ENCODE data around the gene KIRREL3.

KIRREL3 gene

GRCh38 chr11:126634963-126635362, 365.6 kb downstream of the KIRREL3 start:
- H3K18ac ChIP-seq (ENCODE audit: low read length), result no peak overlapping the region
- DNase-seq, result no peak
- no peaks in the 10 kb centered on the region for H3K79me1 ChIP-seq (ENCODE audit: low read length)
- H3K23ac ChIP-seq (ENCODE audit: low read length), result no peak overlapping the region
- no peak overlapping the region for H3K56ac ChIP-seq (ENCODE audit: low read length)
- H3K79me2 ChIP-seq (ENCODE audit: control insufficient read depth, insufficient read depth, low read length), result no peaks in the 10 kb centered on the region
- H3K4me2 ChIP-seq (ENCODE audit: low read length), result no peak overlapping the region
- no peak overlapping the region for H2BK15ac ChIP-seq (replicated peaks; ENCODE audit: low read depth)
- WGBS (ENCODE audit: extremely low coverage, insufficient coverage, low lambda C conversion rate), result no CpG with 5 or more reads among the region's 2 CpGs
- H3K36me3 ChIP-seq (ENCODE audit: control insufficient read depth, insufficient read depth, low read length), result no peaks in the 10 kb centered on the region
- no peak overlapping the region for H4K8ac ChIP-seq (ENCODE audit: low read depth, low read length)
- no peak overlapping the region for H2BK5ac ChIP-seq (ENCODE audit: low read length)
- no peak overlapping the region for H3K4me3 ChIP-seq (ENCODE audit: low read length)
- H3K4ac ChIP-seq (ENCODE audit: low read depth, low read length), result no peak overlapping the region
- H3K9ac ChIP-seq (ENCODE audit: low read length), result no peak overlapping the region
- no peak overlapping the region for H2BK120ac ChIP-seq (ENCODE audit: low read depth, low read length)
- H3K27ac ChIP-seq (ENCODE audit: low read depth, low read length), result no peak overlapping the region
- H2AK5ac ChIP-seq (ENCODE audit: low read length), result no peak overlapping the region
- H4K5ac ChIP-seq (ENCODE audit: low read length), result no peak overlapping the region
- no peaks in the 10 kb centered on the region for H3K27me3 ChIP-seq (ENCODE audit: insufficient read depth, low read length, poor library complexity)
- H3K4me1 ChIP-seq (ENCODE audit: control insufficient read depth, low read depth, low read length), result peaks cover 2% of the 10 kb centered on the region

GRCh38 chr11:126633330-126633729, 367.2 kb downstream of the KIRREL3 start:
- Histone ChIP-seq H3K4me1 (ENCODE audit: control insufficient read depth, low read depth, low read length) (peaks cover 2% of the 10 kb centered on the region), H3K56ac (ENCODE audit: low read length) (no peak overlapping the region)
- WGBS (ENCODE audit: extremely low coverage, insufficient coverage, low lambda C conversion rate), result no CpG with 5 or more reads among the region's 3 CpGs

GRCh38 chr11:126630893-126631798, 369.4 kb downstream of the KIRREL3 start:
- H2BK120ac ChIP-seq (ENCODE audit: low read depth, low read length), result no peak overlapping the region
- H3K4me1 ChIP-seq (ENCODE audit: control insufficient read depth, low read depth, low read length), result no peaks in the 10 kb centered on the region
- no peak overlapping the region for H3K9ac ChIP-seq (ENCODE audit: low read length)
- H3K4me3 ChIP-seq (ENCODE audit: low read length), result no peak overlapping the region
- H3K79me1 ChIP-seq (ENCODE audit: low read length), result no peaks in the 10 kb centered on the region
- H2BK15ac ChIP-seq (replicated peaks; ENCODE audit: low read depth), result no peak overlapping the region
- no peak overlapping the region for H3K18ac ChIP-seq (ENCODE audit: low read length)
- no peak overlapping the region for H2AK5ac ChIP-seq (ENCODE audit: low read length)
- DNase-seq, result no peak
- no peak overlapping the region for H3K27ac ChIP-seq (ENCODE audit: low read depth, low read length)
- H4K8ac ChIP-seq (ENCODE audit: low read depth, low read length), result no peak overlapping the region
- H3K4me2 ChIP-seq (ENCODE audit: low read length), result no peak overlapping the region
- no peaks in the 10 kb centered on the region for H3K27me3 ChIP-seq (ENCODE audit: insufficient read depth, low read length, poor library complexity)
- no peaks in the 10 kb centered on the region for H3K36me3 ChIP-seq (ENCODE audit: control insufficient read depth, insufficient read depth, low read length)
- no CpG with 5 or more reads among the region's 10 CpGs for WGBS (ENCODE audit: extremely low coverage, insufficient coverage, low lambda C conversion rate)
- H3K56ac ChIP-seq (ENCODE audit: low read length), result no peak overlapping the region
- no peaks in the 10 kb centered on the region for H3K79me2 ChIP-seq (ENCODE audit: control insufficient read depth, insufficient read depth, low read length)
- H3K23ac ChIP-seq (ENCODE audit: low read length), result no peak overlapping the region
- no peak overlapping the region for H2BK5ac ChIP-seq (ENCODE audit: low read length)
- no peak overlapping the region for H3K4ac ChIP-seq (ENCODE audit: low read depth, low read length)
- H4K5ac ChIP-seq (ENCODE audit: low read length), result no peak overlapping the region

More at GRCh38 chr11:126633330-126633729, 367.2 kb downstream of the KIRREL3 start:
- no peak overlapping the region for H3K9ac ChIP-seq (ENCODE audit: low read length)
- no peak overlapping the region for H3K4ac ChIP-seq (ENCODE audit: low read depth, low read length)
- H4K8ac ChIP-seq (ENCODE audit: low read depth, low read length), result no peak overlapping the region
- no peak overlapping the region for H3K23ac ChIP-seq (ENCODE audit: low read length)
- no peak overlapping the region for H2BK5ac ChIP-seq (ENCODE audit: low read length)
- no peak overlapping the region for H4K5ac ChIP-seq (ENCODE audit: low read length)
- H3K4me3 ChIP-seq (ENCODE audit: low read length), result no peak overlapping the region
- no peak overlapping the region for H3K27ac ChIP-seq (ENCODE audit: low read depth, low read length)
- no peaks in the 10 kb centered on the region for H3K27me3 ChIP-seq (ENCODE audit: insufficient read depth, low read length, poor library complexity)
- no peaks in the 10 kb centered on the region for H3K79me2 ChIP-seq (ENCODE audit: control insufficient read depth, insufficient read depth, low read length)
- H3K36me3 ChIP-seq (ENCODE audit: control insufficient read depth, insufficient read depth, low read length), result no peaks in the 10 kb centered on the region
- no peak overlapping the region for H2BK15ac ChIP-seq (replicated peaks; ENCODE audit: low read depth)
- H3K18ac ChIP-seq (ENCODE audit: low read length), result no peak overlapping the region
- H2AK5ac ChIP-seq (ENCODE audit: low read length), result no peak overlapping the region
- no peak overlapping the region for H3K4me2 ChIP-seq (ENCODE audit: low read length)
- no peak overlapping the region for H2BK120ac ChIP-seq (ENCODE audit: low read depth, low read length)
- no peak for DNase-seq
- no peaks in the 10 kb centered on the region for H3K79me1 ChIP-seq (ENCODE audit: low read length)

- H3K4me3 ChIP-seq (ENCODE audit: low read length), result no peak overlapping the region
- no peaks in the 10 kb centered on the region for H3K27me3 ChIP-seq (ENCODE audit: insufficient read depth, low read length, poor library complexity)
- no peak overlapping the region for H2AK5ac ChIP-seq (ENCODE audit: low read length)
- no peak overlapping the region for H3K9ac ChIP-seq (ENCODE audit: low read length)
- H3K27ac ChIP-seq (ENCODE audit: low read depth, low read length), result no peak overlapping the region
- H3K36me3 ChIP-seq (ENCODE audit: control insufficient read depth, insufficient read depth, low read length), result no peaks in the 10 kb centered on the region
- no peak overlapping the region for H3K56ac ChIP-seq (ENCODE audit: low read length)
- no peak overlapping the region for H2BK120ac ChIP-seq (ENCODE audit: low read depth, low read length)
- H2BK5ac ChIP-seq (ENCODE audit: low read length), result no peak overlapping the region
- no peaks in the 10 kb centered on the region for H3K79me1 ChIP-seq (ENCODE audit: low read length)
- DNase-seq, result peak; percentile 11
- no peak overlapping the region for H3K4me2 ChIP-seq (ENCODE audit: low read length)
- H3K23ac ChIP-seq (ENCODE audit: low read length), result no peak overlapping the region
- no CpG with 5 or more reads among the region's 3 CpGs for WGBS (ENCODE audit: extremely low coverage, insufficient coverage, low lambda C conversion rate)
- H3K18ac ChIP-seq (ENCODE audit: low read length), result no peak overlapping the region
- no peak overlapping the region for H2BK15ac ChIP-seq (replicated peaks; ENCODE audit: low read depth)
- no peaks in the 10 kb centered on the region for H3K79me2 ChIP-seq (ENCODE audit: control insufficient read depth, insufficient read depth, low read length)
- no peak overlapping the region for H3K4ac ChIP-seq (ENCODE audit: low read depth, low read length)
- no peaks in the 10 kb centered on the region for H3K4me1 ChIP-seq (ENCODE audit: control insufficient read depth, low read depth, low read length)
- H4K8ac ChIP-seq (ENCODE audit: low read depth, low read length), result no peak overlapping the region
- no peak overlapping the region for H4K5ac ChIP-seq (ENCODE audit: low read length)
Observed at GRCh38 chr11:126630488-126630887, 370.1 kb downstream of the KIRREL3 start.

- Histone ChIP-seq H2AK5ac (ENCODE audit: low read length) (no peak overlapping the region), H3K4ac (ENCODE audit: low read depth, low read length) (no peak overlapping the region), H4K8ac (ENCODE audit: low read depth, low read length) (no peak overlapping the region), H3K27me3 (ENCODE audit: insufficient read depth, low read length, poor library complexity) (no peaks in the 10 kb centered on the region), H2BK5ac (ENCODE audit: low read length) (no peak overlapping the region), H3K27ac (ENCODE audit: low read depth, low read length) (no peak overlapping the region), H3K4me1 (ENCODE audit: control insufficient read depth, low read depth, low read length) (no peaks in the 10 kb centered on the region), H3K79me1 (ENCODE audit: low read length) (no peaks in the 10 kb centered on the region), H2BK120ac (ENCODE audit: low read depth, low read length) (no peak overlapping the region), H3K56ac (ENCODE audit: low read length) (no peak overlapping the region), H3K36me3 (ENCODE audit: control insufficient read depth, insufficient read depth, low read length) (no peaks in the 10 kb centered on the region), H3K18ac (ENCODE audit: low read length) (no peak overlapping the region), H2BK15ac (replicated peaks; ENCODE audit: low read depth) (no peak overlapping the region), H3K4me2 (ENCODE audit: low read length) (no peak overlapping the region), H3K9ac (ENCODE audit: low read length) (no peak overlapping the region), H3K4me3 (ENCODE audit: low read length) (no peak overlapping the region), H4K5ac (ENCODE audit: low read length) (no peak overlapping the region), H3K79me2 (ENCODE audit: control insufficient read depth, insufficient read depth, low read length) (no peaks in the 10 kb centered on the region), H3K23ac (ENCODE audit: low read length) (no peak overlapping the region)
- peak; percentile 39 for DNase-seq
- WGBS (ENCODE audit: extremely low coverage, insufficient coverage, low lambda C conversion rate), result no CpG with 5 or more reads among the region's 13 CpGs
Observed at GRCh38 chr11:126628790-126629621, 371.6 kb downstream of the KIRREL3 start.
